Measurements from ENCODE around the gene WDR5B.

WDR5B gene

DNA sequence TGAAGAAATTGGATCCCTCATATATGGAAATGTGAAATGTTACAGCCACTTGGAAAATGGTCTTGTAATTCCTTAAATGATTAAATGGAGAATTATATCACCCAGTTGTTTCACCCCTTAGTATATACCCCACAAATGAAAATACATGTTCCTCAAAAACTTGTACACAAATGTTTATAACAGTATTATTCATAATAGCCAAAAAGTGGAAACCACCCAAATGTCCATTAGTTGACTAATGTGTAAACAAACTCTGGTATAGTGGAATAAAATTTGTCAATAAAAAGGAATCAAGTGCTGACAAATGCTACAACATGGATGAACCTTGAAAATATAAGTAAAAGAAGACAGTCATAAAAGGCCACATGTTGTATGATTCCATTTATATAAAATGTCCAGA lies 19.4 kb downstream of the WDR5B start:
- no peak overlapping the region for H3K27ac ChIP-seq (ENCODE audit: low read depth, low read length)
- no peak overlapping the region for H2BK5ac ChIP-seq (ENCODE audit: low read length)
- no peaks in the 10 kb centered on the region for H3K27me3 ChIP-seq (ENCODE audit: insufficient read depth, low read length, poor library complexity)
- H3K4me1 ChIP-seq (ENCODE audit: control insufficient read depth, low read depth, low read length) = no peaks in the 10 kb centered on the region
- no peak overlapping the region for H3K9ac ChIP-seq (ENCODE audit: low read length)
- H3K79me2 ChIP-seq (ENCODE audit: control insufficient read depth, insufficient read depth, low read length) = no peaks in the 10 kb centered on the region
- no peak overlapping the region for H2BK15ac ChIP-seq (replicated peaks; ENCODE audit: low read depth)
- H4K5ac ChIP-seq (ENCODE audit: low read length) = no peak overlapping the region
- no peak overlapping the region for H3K56ac ChIP-seq (ENCODE audit: low read length)
- H3K23ac ChIP-seq (ENCODE audit: low read length) = no peak overlapping the region
- DNase-seq = no peak
- no peak overlapping the region for H3K4me2 ChIP-seq (ENCODE audit: low read length)
- no peak overlapping the region for H3K4ac ChIP-seq (ENCODE audit: low read depth, low read length)
- no peak overlapping the region for H3K4me3 ChIP-seq (ENCODE audit: low read length)
- H3K18ac ChIP-seq (ENCODE audit: low read length) = no peak overlapping the region
- no peak overlapping the region for H2AK5ac ChIP-seq (ENCODE audit: low read length)
- no peak overlapping the region for H2BK120ac ChIP-seq (ENCODE audit: low read depth, low read length)
- H3K79me1 ChIP-seq (ENCODE audit: low read length) = no peaks in the 10 kb centered on the region
- no peak overlapping the region for H4K8ac ChIP-seq (ENCODE audit: low read depth, low read length)
- H3K36me3 ChIP-seq (ENCODE audit: control insufficient read depth, insufficient read depth, low read length) = no peaks in the 10 kb centered on the region

DNA sequence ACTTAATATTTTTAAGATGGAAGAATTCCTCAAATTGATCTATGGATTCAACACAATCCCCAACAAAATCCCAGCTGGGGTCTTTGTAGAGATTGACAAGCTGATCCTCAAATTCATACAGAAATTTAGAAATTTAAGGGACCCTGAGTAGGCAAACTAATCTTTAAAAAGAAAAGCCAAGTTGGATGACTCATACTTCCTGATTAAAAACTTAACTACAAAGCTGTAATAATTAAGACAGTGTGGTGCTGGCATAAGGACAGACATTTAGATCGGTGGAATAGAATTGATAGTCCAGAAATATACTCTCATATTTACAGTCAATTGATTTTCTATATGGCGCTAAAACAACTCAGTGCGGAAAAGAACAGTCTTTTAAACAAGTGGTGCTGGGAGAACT lies 20.3 kb downstream of the WDR5B start:
- DNase-seq = no peak
- Histone ChIP-seq H3K4ac (ENCODE audit: low read depth, low read length) (no peak overlapping the region), H3K4me1 (ENCODE audit: control insufficient read depth, low read depth, low read length) (no peaks in the 10 kb centered on the region), H2BK15ac (replicated peaks; ENCODE audit: low read depth) (no peak overlapping the region), H4K8ac (ENCODE audit: low read depth, low read length) (no peak overlapping the region), H2BK120ac (ENCODE audit: low read depth, low read length) (no peak overlapping the region), H3K27me3 (ENCODE audit: insufficient read depth, low read length, poor library complexity) (no peaks in the 10 kb centered on the region), H3K4me3 (ENCODE audit: low read length) (no peak overlapping the region), H3K27ac (ENCODE audit: low read depth, low read length) (no peak overlapping the region), H3K36me3 (ENCODE audit: control insufficient read depth, insufficient read depth, low read length) (no peaks in the 10 kb centered on the region), H3K79me1 (ENCODE audit: low read length) (no peaks in the 10 kb centered on the region), H2BK5ac (ENCODE audit: low read length) (no peak overlapping the region), H3K9ac (ENCODE audit: low read length) (no peak overlapping the region), H3K23ac (ENCODE audit: low read length) (no peak overlapping the region), H3K4me2 (ENCODE audit: low read length) (no peak overlapping the region), H3K56ac (ENCODE audit: low read length) (no peak overlapping the region), H4K5ac (ENCODE audit: low read length) (no peak overlapping the region), H2AK5ac (ENCODE audit: low read length) (no peak overlapping the region), H3K18ac (ENCODE audit: low read length) (no peak overlapping the region), H3K79me2 (ENCODE audit: control insufficient read depth, insufficient read depth, low read length) (no peaks in the 10 kb centered on the region)
- no CpG with 5 or more reads among the region's 3 CpGs for WGBS (ENCODE audit: extremely low coverage, insufficient coverage, low lambda C conversion rate)

DNA sequence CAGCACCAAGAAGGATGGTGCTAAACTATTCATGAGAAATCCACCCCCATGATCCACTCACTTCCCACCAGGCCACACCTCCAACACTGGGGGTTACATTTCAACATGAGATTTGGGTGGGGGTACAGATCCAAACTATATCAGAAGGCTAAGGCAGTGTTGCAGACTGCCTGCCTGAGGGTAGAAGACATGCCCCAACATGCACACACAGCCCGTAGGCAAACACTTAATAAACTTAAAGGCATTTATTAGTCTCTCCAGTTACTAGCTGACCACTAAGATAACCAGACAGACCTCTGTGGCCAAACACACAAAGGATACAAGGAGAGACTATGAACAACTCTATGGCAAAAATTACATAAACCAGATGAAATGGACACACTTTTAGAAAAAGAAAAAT lies 21.7 kb downstream of the WDR5B start:
- H2BK15ac ChIP-seq (replicated peaks; ENCODE audit: low read depth) = no peak overlapping the region
- no peak for DNase-seq
- no peak overlapping the region for H2BK5ac ChIP-seq (ENCODE audit: low read length)
- H3K4me2 ChIP-seq (ENCODE audit: low read length) = no peak overlapping the region
- no peak overlapping the region for H3K4ac ChIP-seq (ENCODE audit: low read depth, low read length)
- H3K79me1 ChIP-seq (ENCODE audit: low read length) = no peaks in the 10 kb centered on the region
- no peaks in the 10 kb centered on the region for H3K79me2 ChIP-seq (ENCODE audit: control insufficient read depth, insufficient read depth, low read length)
- H3K36me3 ChIP-seq (ENCODE audit: control insufficient read depth, insufficient read depth, low read length) = no peaks in the 10 kb centered on the region
- H3K27me3 ChIP-seq (ENCODE audit: insufficient read depth, low read length, poor library complexity) = no peaks in the 10 kb centered on the region
- no peak overlapping the region for H2BK120ac ChIP-seq (ENCODE audit: low read depth, low read length)
- no peak overlapping the region for H3K18ac ChIP-seq (ENCODE audit: low read length)
- H3K9ac ChIP-seq (ENCODE audit: low read length) = no peak overlapping the region
- no peak overlapping the region for H3K27ac ChIP-seq (ENCODE audit: low read depth, low read length)
- no CpG with 5 or more reads among the region's 1 CpG for WGBS (ENCODE audit: extremely low coverage, insufficient coverage, low lambda C conversion rate)
- no peak overlapping the region for H3K4me3 ChIP-seq (ENCODE audit: low read length)
- no peak overlapping the region for H2AK5ac ChIP-seq (ENCODE audit: low read length)
- H3K56ac ChIP-seq (ENCODE audit: low read length) = no peak overlapping the region
- H4K8ac ChIP-seq (ENCODE audit: low read depth, low read length) = no peak overlapping the region
- H3K23ac ChIP-seq (ENCODE audit: low read length) = peak overlapping the region; percentile 24
- no peak overlapping the region for H4K5ac ChIP-seq (ENCODE audit: low read length)
- H3K4me1 ChIP-seq (ENCODE audit: control insufficient read depth, low read depth, low read length) = no peaks in the 10 kb centered on the region

DNA sequence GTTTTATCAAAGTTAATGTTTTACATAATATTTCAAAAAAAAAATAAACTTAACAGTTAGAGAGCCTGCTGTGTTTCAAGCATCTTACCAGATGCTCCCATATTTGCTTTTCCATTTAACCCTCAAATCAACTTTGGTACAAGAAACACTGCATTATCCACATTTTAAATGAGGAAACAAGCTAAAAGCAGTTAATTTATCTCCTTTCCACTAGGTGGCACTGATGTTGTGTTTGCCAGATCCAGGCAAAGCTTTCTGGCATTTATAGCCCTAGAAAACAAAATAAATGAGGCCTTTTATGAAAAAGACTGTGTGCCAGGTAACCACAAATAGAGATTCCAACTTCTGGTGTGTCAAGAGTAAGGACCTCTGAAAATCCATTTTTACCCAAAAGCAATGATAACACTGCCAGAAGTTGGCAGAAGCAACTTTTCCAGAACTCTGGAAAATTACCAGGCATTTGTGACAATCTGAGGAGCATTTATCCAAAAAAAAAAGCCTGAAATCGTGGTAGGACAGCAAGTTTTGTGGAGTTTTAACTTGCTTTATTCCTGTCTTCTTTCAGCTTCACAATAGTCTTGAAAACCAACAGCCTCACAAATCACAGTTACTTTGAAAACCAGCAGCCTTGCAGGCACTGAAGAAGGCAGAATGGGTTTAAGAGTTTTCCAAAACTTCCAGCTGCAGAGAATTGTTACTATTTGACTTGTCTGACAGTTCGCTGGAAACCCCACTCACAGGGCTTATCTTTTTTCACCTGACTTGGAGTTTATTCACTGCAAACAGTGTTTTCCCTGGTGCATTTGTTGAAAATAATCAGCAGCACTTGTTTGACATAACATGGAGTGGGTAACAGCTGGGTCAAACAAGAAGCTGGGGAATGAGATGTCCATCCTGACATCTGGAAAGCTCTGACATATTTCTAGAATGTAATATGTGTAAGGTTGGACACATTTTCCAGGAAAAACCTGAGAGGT lies 22.7 kb downstream of the WDR5B start:
- Histone ChIP-seq H4K5ac (ENCODE audit: low read length) (no peak overlapping the region), H3K36me3 (ENCODE audit: control insufficient read depth, insufficient read depth, low read length) (no peaks in the 10 kb centered on the region), H3K56ac (ENCODE audit: low read length) (no peak overlapping the region), H3K79me1 (ENCODE audit: low read length) (no peaks in the 10 kb centered on the region), H2BK15ac (replicated peaks; ENCODE audit: low read depth) (no peak overlapping the region), H3K4me1 (ENCODE audit: control insufficient read depth, low read depth, low read length) (no peaks in the 10 kb centered on the region), H3K18ac (ENCODE audit: low read length) (no peak overlapping the region), H2BK120ac (ENCODE audit: low read depth, low read length) (no peak overlapping the region), H4K8ac (ENCODE audit: low read depth, low read length) (no peak overlapping the region), H3K27me3 (ENCODE audit: insufficient read depth, low read length, poor library complexity) (no peaks in the 10 kb centered on the region), H2AK5ac (ENCODE audit: low read length) (no peak overlapping the region), H2BK5ac (ENCODE audit: low read length) (no peak overlapping the region), H3K27ac (ENCODE audit: low read depth, low read length) (no peak overlapping the region), H3K4me2 (ENCODE audit: low read length) (no peak overlapping the region), H3K23ac (ENCODE audit: low read length) (no peak overlapping the region), H3K9ac (ENCODE audit: low read length) (no peak overlapping the region), H3K4me3 (ENCODE audit: low read length) (no peak overlapping the region), H3K79me2 (ENCODE audit: control insufficient read depth, insufficient read depth, low read length) (no peaks in the 10 kb centered on the region), H3K4ac (ENCODE audit: low read depth, low read length) (no peak overlapping the region)
- no CpG with 5 or more reads among the region's 2 CpGs for WGBS (ENCODE audit: extremely low coverage, insufficient coverage, low lambda C conversion rate)
- DNase-seq = peak; percentile 55

DNA sequence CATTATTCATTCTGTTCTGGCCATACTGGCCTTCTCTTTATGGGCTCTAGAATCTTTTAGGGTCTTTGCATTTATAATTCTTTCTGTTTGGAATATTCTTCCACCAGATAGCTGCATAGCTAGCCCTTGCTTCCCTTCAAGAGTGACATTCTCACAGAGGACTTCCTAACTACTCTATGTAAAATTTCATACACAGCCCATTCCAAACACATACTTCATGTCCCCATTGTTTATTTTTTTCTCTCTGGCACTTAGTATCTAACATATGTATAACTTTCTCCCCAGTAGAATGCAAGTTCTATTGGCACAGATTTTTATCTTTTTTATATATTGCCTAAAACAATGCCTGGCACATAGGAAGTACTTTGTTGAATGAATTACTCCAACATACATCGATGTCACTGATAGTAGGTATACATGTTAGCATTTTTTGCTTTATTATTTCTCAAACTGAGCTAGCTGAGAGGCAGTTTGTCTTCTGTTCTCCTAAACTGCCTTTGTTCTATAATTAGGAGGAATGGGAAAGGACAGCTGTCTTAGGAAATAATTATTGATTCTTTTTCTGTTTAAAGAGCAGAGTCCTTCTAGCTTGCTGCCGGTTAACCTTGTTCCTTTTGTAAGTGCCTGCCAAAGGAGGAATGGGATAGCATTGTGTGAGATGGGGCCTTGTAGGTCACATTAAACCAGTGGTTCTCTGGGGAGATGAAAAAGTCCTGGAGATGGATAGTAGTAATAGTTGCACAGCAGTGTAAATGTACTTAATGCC lies 24.0 kb downstream of the WDR5B start:
- H3K23ac ChIP-seq (ENCODE audit: low read length) = no peak overlapping the region
- H3K36me3 ChIP-seq (ENCODE audit: control insufficient read depth, insufficient read depth, low read length) = no peaks in the 10 kb centered on the region
- H3K27me3 ChIP-seq (ENCODE audit: insufficient read depth, low read length, poor library complexity) = no peaks in the 10 kb centered on the region
- H2BK5ac ChIP-seq (ENCODE audit: low read length) = no peak overlapping the region
- H3K56ac ChIP-seq (ENCODE audit: low read length) = no peak overlapping the region
- H3K79me2 ChIP-seq (ENCODE audit: control insufficient read depth, insufficient read depth, low read length) = no peaks in the 10 kb centered on the region
- no CpG with 5 or more reads among the region's 2 CpGs for WGBS (ENCODE audit: extremely low coverage, insufficient coverage, low lambda C conversion rate)
- no peak overlapping the region for H3K18ac ChIP-seq (ENCODE audit: low read length)
- no peak overlapping the region for H2BK120ac ChIP-seq (ENCODE audit: low read depth, low read length)
- H4K8ac ChIP-seq (ENCODE audit: low read depth, low read length) = no peak overlapping the region
- no peak overlapping the region for H2AK5ac ChIP-seq (ENCODE audit: low read length)
- no peak overlapping the region for H4K5ac ChIP-seq (ENCODE audit: low read length)
- no peak for DNase-seq
- H3K4ac ChIP-seq (ENCODE audit: low read depth, low read length) = no peak overlapping the region
- H2BK15ac ChIP-seq (replicated peaks; ENCODE audit: low read depth) = no peak overlapping the region
- no peaks in the 10 kb centered on the region for H3K79me1 ChIP-seq (ENCODE audit: low read length)
- no peak overlapping the region for H3K4me3 ChIP-seq (ENCODE audit: low read length)
- no peak overlapping the region for H3K4me2 ChIP-seq (ENCODE audit: low read length)
- H3K4me1 ChIP-seq (ENCODE audit: control insufficient read depth, low read depth, low read length) = no peaks in the 10 kb centered on the region
- no peak overlapping the region for H3K9ac ChIP-seq (ENCODE audit: low read length)
- H3K27ac ChIP-seq (ENCODE audit: low read depth, low read length) = no peak overlapping the region
